ENCODE data around the gene SMURF1.

Gene SMURF1

DNA sequence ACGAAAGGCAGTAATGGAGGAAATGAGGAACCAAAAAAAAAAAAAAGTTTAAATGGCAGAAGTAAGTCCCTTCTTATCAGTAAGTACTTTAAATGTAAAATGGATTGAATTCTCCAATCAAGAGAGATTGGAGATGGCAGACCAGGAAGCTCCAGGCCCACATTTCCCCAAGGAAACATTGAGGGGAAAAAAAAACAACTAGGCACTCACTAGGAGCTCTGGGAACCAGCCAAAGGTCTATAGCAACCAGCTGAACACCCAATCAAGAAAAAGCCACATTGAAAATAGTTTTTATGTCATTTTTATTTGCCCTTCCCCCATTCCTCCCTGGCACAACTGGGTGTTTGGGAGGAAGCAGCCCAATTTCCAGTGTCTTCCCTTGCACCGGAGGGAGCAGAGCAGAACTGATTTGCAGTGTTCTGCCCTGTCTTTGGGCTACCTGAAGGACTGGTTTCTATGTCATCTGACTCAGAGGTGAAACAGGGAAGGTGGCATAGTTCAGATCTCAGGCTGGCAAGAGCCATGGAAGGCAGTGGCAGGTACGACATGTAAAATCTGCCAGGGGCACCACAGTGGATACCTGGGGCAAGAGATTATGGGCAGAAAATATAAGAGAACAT, 121.9 kb downstream of the SMURF1 start:
- DNase-seq: no peak

DNA sequence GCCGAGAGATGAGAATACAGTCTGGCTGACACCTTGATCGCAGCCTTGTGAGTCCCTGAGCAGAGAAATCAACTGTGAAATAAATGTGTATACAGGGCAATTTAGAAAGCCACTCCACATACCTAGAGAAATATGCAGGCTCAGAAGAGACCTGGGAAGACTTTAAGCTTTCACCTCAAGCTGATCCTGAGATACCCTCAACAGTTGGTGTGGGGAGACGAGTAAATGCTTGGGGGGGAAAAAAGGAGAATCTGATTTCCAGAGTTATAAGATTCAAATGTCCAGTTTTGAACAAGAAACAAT, 123.5 kb downstream of the SMURF1 start:
- no peak for DNase-seq

DNA sequence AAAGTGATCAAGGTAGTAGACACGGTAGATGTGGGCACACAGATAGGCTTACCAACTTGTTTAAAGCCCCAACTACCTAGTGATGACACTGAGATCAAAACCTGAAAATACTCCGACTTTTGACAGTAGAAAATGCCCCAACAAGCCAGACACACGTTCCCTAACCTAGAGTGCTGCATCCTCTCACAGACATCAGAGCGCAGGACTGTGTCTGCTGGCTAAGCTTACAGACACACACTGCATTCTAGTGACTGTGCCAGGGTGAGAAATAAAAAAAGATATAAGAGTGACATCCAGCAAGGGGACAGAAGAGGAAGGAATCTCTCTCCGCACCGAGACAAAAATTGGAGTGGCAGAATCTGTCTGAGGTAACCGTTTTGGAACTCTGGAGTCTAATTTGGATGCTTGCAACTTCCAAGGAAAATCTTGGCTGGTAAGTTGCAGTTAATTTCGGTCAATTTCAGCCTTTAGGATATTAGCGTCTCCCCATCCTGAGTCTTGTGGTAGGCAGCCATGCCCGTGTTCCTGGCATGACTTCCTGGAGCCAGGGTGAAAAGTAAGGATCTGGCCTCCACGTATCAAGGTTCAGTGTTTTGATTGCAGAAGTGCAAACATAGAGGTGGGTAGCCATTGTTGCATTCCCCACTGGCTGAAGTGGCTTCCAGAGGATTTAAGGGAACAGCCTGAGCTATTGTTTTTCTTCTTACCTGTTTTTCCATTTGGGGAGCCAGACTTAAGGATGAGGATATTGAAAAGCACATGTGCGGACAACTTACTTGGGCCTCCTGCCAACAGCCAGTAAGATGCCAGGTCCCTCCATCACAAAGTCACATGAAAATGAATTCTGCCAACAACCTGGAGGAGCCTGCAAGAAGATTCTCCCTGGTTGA, 124.1 kb downstream of the SMURF1 start:
- no peak for DNase-seq

DNA sequence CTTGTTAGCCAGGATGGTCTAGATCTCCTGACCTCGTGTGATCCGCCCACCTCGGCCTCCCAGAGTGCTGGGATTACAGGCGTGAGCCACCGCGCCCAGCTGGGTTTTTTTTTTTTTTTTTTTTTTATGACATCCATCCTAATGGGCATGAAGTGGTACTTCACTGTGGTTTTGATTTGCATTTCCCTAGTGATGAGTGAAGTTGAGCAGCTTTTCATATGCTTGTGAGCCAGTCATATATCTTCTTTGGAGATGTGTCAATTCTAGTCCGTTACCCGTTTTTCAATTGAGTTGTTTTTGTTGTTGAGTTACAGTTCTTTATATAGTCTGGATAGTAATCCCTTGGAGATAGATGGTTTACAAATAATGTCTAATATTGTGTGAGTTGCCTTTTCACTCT, 127.7 kb downstream of the SMURF1 start:
- no peak for DNase-seq

DNA sequence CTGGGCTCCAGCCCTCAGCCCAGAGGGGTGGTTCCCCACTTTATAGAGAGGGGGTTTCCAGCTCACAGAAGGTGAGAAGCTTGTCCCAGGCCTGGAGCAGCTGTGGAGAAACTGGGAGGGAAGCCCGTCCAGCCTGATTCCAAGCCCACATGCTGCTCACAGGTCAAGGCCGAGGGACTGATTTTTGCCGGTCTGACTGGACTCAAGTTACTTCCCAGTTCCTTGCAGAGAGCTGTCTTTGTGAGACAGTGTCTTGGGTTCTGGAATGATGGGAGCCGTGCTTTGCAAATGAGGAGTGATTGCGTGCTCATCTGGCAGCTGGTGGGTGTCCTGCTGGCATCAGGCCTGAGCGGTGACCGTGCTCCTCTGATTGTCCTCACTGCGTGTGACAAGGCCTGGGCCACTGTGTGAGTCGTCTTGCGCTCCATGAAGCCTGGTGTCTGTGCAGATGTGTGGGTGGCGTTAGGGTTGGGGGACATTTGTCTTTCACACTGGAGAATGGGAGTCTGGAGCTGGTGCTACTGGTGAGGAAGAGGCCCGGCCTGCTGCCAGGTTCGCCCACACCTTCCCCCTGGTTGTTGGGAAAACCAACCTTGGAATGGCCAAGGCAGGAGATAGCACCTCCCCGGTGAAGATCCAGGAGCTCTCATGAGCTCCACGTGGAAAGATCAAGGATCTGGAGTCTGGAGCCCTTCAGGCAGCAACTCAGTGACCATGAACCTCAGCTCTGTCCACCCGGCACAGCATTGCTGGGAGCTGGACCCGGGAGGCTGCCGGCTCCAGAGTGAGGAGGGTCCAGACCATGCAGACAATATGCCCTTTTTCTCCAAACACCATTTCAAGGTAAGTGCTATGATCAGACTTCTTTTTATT, 129.6 kb downstream of the SMURF1 start:
- DNase-seq: no peak

DNA sequence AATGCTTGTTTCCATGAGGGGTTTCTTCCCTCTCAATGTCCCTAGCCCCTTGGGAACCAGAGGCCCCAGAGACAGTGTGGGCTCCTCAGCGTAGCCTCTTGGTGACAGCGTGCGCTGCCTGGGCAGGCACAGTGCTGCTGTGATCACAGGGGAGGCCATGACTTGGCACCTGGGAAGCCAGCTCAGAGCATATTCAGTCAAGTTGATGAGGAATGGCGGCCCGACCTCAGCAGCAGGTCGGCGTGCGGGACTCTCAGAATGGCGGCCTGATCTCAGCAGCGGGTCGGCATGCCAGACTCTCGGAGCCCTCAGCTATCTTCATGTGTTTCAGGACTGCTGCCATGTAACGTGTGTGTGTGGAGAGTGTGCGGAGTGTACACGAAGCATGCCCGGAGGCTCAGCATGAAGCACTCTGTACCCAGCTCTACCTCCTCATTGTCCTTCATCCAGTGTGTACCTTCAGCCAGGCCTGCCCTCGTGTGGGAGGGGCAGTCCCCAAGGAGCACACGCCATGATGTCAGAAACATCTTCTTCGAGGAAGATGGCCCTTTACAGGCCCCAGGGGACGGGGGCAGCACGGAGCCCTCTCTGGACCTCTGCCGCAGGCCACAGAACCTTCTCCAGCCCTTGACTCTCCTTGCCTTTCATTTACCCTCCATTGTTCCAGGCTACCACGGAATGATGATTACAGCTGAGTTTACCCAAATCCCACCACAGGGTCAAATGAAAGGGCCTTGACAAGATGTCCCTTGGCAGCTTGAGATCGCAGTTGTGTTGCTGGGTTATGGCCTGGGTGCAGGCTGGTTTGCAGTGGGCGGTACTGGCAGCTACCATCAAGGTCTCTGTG, 130.4 kb downstream of the SMURF1 start:
- no peak for DNase-seq

DNA sequence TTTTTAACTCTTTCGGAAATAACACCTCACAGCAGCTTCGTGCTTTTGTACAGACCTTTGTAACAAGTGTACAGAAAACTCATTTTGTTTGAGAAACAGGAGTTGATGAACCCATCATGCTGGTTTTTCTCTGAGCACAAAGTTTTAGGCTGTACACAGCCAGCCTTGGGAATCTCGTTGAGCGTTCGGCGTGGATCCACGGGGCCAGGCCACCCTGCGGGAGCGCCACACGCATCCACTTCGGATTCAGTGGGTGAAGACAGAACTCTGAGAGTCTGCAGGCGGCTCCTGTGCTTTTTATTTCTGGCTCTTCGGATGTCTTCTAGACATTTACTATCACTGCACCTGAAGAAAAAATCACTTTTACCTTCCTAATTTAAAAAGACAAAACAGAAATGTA, 131.2 kb downstream of the SMURF1 start:
- no peak for DNase-seq

DNA sequence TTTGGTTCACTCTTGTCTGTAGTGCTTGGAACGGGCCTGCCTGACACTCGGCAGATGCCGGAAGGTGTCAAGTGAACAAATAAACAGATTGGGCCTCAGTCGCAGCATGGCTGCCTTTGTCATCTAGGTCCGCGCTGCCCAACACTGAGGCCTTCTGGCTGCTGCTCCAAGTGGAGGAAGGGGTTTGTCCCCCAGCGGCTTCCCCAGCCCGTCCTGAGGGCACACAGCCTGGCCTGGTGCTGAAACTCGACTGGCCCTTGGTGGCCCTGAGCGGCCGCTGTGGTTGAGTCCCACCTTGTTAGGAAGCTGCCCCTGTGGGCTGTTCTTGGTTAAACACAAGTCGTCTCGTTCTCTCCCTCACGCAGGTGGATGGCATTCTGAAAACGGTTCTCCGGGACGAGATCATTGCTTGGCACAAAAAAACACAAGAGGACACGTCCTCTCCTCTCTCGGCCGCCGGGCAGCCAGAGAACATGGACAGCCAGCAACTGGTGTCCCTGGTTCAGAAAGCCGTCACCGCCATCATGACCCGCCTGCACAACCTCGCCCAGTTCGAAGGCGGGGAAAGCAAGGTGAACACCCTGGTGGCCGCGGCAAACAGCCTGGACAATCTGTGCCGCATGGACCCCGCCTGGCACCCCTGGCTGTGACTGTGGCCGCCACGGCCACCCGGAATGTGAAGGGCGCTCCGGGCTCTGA, 132.1 kb downstream of the SMURF1 start:
- DNase-seq: no peak

DNA sequence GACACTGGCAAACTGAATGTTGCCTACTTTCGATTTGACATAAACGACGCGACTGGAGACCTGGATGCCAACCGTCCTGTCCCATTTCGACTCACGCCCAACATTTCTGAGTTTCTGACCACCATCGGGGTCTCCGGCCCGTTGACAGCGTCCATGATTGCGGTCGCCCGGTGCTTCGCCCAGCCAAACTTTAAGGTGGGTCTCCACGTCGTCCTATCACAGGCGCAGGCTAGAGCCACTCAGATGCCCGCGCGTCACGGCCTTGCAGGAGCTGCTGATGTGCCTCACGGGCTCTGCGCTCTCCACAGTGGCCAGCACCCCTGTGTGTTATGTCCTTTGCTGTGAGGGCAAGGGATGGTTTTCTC, 132.6 kb downstream of the SMURF1 start:
- no peak for DNase-seq

DNA sequence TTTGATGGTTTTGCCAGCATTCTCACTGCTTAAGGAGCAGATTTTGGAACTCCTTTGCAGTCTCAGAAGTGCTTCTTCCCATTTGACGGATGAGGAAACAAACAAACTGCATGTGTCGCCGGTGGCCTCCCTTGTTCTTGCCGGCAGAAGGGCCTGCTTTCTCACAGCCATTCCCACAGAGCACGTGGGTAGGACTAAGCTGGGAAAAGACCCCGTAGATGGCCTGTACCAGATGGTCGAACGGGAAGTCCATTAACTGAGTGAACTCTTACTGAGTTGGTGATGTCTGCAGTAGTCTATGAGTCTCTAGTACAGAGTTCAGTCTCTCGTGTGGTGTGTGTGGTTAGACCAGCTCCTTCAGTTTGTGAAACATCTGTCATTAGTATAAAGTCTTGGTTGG, 133.6 kb downstream of the SMURF1 start:
- DNase-seq: no peak

DNA sequence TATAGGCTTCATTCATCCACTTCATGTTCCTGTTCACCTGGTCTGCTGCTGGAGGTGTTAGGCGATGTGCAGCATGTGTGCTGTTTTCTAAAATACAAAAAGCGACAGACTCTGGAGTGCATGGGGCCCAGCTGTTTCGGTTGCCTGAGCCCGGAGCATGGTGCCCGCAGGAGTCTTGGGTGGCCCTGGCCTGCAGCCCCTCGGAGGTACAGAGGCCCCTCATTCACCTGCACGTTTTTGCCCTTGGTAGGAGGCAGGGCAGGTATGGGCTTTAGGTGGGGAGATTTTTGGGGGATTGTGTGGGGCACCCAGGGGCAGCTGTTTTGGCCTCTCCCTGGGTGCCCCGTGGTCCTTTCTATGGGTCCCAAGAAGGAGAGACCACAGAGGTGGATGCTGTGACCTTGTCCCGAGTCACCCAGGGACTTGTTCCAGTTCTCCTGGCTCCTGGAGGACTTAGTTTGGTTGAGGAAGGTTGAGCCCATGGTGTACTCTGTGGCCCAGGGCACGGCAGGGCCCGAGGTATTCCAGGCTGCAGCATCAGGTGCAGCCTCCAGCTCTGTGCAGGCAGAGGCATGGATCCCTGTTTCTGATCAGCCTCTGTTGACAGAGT, 134.9 kb downstream of the SMURF1 start:
- no peak for DNase-seq

DNA sequence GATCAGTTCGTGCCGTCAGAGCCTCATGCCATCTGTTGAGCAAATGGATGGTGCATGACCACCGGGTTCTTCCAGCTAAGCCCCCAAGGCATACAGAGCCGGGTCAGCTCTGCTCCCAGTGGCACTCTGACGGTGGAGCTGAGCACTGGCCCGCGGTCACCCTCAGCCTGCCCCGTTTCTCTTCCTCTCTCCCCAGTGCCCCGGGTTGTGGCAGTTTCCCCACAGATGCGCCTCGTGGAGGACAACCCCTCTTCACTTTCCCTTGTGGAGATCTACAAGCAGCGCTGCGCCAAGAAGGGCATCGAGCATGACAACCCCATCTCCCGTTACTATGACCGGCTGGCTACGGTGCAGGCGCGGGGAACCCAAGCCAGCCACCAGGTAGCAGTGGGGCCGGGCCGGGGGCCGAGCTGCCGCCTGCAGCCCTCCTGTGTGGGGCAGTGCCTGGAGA, 135.7 kb downstream of the SMURF1 start:
- no peak for DNase-seq

DNA sequence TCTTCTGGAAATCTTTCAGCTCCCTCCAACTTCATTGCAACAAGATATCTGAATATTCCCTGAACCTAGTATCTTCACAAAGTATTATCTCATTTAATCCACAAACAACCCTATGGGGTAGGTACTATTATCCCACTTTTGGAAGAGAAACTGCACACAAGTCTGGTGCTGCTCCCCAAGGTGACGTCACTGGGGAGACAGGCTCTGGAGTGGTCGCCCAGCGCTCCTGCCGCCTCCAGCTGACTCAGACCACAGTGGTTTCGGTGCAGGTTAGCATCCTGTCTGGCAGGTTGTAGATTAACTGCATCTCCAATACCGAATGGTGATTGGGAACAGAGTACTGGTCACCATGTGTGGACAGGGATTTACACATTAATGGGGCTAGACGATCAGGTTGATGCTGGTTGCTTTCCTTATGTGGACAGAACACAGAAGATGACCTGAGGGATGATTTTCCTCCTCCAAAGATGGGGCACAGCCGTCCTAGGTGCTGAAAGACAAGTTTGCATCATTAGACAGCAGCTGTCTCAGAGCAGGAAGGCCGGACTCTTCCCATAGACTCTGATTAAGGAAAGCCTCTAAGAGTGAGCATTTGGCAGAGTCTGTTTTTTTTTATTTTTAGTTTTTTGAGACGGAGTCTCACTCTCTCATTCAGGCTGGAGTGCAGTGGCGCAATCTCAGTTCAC, 137.0 kb downstream of the SMURF1 start:
- DNase-seq: no peak

DNA sequence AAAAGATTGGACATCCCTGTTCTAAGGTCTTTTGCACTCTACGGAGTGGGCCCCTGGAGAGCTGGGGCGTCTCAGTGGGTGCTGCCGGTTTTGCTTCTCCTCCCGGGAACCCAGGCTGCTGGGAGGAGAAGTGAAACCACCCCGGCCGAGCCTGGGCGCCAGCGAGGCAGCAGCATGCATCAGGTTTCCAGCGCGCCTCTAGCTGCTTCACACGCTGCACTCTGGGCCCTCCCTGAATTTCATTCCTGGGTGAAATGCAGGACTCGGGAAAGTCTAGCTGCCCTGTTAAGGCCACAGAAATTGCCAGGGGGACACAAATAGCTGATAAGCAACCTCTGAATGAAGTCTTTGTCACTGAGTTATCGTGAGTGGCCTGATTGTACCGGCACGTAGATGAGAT, 138.1 kb downstream of the SMURF1 start:
- DNase-seq: no peak

DNA sequence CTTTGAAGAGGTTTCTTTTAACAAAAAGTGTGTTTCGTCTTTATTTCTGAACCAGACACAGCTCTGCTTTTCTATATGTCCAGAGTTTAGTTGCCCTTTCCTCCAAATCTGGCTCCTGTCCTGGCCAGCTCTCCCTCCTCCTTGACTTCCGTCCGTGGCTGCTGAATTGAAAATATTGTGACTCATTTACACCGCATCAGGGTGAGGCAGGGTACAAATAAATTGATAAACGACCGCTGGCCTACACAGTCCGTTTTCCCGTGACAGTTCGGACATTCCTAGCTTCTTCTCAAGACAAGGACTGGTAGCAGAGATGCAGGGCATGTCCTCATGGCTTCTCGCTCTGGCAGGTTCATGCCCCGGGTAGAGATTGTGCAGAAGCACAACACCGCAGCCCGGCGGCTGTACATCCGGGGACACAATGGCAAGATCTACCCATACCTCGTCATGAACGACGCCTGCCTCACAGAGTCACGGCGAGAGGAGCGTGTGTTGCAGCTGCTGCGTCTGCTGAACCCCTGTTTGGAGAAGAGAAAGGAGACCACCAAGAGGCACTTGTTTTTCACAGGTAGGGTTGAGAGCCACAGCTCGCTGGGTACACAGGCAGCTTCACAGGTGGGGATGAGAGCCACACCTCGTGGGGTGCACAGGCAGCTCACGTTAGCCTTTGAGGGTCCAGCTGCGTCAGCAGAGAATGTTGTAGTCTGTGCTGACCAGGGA, 139.0 kb downstream of the SMURF1 start:
- DNase-seq: no peak

DNA sequence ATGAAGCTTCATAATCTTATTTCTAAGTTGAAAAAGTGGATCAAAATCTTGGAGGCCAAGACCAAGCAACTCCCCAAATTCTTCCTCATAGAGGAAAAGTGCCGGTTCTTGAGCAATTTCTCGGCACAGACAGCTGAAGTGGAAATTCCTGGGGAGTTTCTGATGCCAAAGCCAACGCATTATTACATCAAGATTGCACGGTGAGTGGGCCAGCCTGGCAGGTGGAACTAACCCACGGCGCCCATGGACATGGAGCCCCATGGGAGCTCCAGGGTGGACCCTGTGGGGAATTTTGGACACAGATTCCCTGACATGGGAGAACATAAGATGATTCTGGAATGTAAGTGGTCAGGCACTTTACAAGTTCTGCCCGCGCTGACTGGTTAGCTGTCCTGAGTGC, 139.7 kb downstream of the SMURF1 start:
- no peak for DNase-seq

DNA sequence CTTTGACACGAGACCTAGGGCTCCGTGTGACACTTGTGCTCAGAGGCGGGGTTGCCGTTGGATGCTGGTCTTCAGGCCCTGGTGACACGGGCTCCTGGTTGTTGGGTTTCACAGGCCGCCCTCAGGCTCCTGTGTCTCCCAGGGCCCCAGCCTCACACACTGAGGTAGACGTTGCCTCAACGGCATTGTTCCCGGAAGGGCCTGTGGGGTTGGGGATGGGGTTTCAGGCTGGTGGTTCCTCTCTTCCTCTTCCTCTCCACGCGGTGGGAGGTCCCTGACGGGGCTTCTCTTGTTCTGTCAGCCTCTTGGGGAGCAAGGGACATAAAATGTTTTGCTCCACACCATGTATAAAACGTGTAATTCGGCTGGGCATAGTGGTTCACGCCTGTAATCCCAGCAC, 140.5 kb downstream of the SMURF1 start:
- DNase-seq: no peak

DNA sequence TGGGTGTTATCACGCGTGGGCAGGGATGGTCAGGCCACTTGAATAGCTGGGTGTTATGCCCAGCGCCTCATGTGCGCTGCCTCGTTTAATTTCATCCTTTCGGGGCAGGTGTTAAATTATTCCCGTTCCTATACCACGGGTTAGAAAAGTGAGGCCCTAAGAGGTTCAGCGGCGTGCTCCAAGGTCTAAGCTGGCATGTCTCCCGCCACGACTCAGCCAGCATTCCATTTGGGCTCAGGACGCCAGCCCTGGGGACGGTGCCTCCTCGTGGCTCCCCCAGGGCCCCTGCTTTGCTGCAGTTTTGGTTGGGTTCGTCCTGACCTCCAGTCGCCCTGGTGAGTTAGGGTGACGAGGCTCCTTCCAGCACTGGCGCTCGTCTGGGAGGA, 141.1 kb downstream of the SMURF1 start:
- DNase-seq: no peak

DNA sequence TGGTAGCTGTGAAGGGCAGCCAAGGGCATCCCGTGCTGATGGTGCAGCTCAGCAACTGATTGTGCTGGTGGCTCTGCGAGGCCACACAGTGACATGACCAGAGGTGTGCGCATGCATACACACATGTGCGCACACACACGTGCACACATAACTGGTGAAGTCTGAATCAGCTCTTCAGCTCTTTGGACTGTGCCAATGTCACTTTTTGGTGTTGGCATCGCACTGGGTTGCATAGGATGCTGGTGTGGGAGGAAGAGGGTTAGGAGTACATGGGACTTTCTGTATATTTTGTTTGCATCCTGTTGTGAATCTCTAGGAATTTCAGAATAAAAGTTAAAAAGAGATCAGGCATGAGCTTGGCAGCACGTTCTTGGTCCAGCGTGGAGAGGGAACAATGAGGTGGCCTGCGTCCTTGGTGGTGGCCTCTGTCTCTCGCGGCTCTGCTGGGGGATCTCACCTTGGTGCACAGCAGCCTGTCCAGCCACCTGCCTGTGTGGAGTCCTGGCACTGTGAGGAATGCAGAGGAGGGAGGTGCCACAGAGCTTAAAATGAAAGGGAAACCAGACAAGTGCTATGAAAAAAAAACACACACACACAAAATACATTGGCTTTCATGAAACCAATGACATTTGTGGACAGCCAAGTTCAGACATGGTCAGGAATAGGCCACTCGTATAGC, 141.6 kb downstream of the SMURF1 start:
- DNase-seq: no peak

Measured in NCI-H1048 (cell line).